ENCODE measurements around the gene BRINP3.
A peak's percentile ranks its signal among the peaks of the same experiment; 100 is the strongest.

Gene BRINP3

GRCh38 chr1:190320952-190321351 is 156.7 kb downstream of the BRINP3 start:
- peak; percentile 68 for DNase-seq

GRCh38 chr1:190312763-190313162 is 164.9 kb downstream of the BRINP3 start:
- no peak for DNase-seq

GRCh38 chr1:190303501-190303900 is 174.2 kb downstream of the BRINP3 start:
- peak; percentile 25 for DNase-seq

GRCh38 chr1:190296453-190296852 is 181.2 kb downstream of the BRINP3 start:
- no peak for DNase-seq

GRCh38 chr1:190289897-190290296 is 187.8 kb downstream of the BRINP3 start:
- no peak for DNase-seq

GRCh38 chr1:190286111-190286510 is 191.6 kb downstream of the BRINP3 start:
- DNase-seq, result no peak

GRCh38 chr1:190277107-190277506 is 200.6 kb downstream of the BRINP3 start:
- no peak for DNase-seq

- no peak for DNase-seq
Measured at GRCh38 chr1:190274721-190275120, 202.9 kb downstream of the BRINP3 start.

- no peak for DNase-seq
Measured at GRCh38 chr1:190273161-190273560, 204.5 kb downstream of the BRINP3 start.

- DNase-seq, result no peak
Measured at GRCh38 chr1:190262538-190262937, 215.1 kb downstream of the BRINP3 start.

- DNase-seq, result no peak
Measured at GRCh38 chr1:190259424-190259823, 218.2 kb downstream of the BRINP3 start.

GRCh38 chr1:190258003-190258402 is 219.7 kb downstream of the BRINP3 start:
- no peak for DNase-seq

- DNase-seq, result no peak
Measured at GRCh38 chr1:190252046-190252445, 225.6 kb downstream of the BRINP3 start.

- no peak for DNase-seq
Measured at GRCh38 chr1:190250368-190250767, 227.3 kb downstream of the BRINP3 start.

- peak; percentile 13 for DNase-seq
Measured at GRCh38 chr1:190244406-190244805, 233.3 kb downstream of the BRINP3 start.

GRCh38 chr1:190243056-190243455 is 234.6 kb downstream of the BRINP3 start:
- no peak for DNase-seq

- no peak for DNase-seq
Measured at GRCh38 chr1:190226006-190226405, 251.7 kb downstream of the BRINP3 start.

GRCh38 chr1:190212450-190212849 is 265.2 kb downstream of the BRINP3 start:
- DNase-seq, result no peak

GRCh38 chr1:190207733-190208132 is 269.9 kb downstream of the BRINP3 start:
- DNase-seq, result no peak

GRCh38 chr1:190205713-190206112 is 272.0 kb downstream of the BRINP3 start:
- DNase-seq, result no peak

GRCh38 chr1:190196020-190196419 is 281.6 kb downstream of the BRINP3 start:
- no peak for DNase-seq

GRCh38 chr1:190193508-190194115 is 284.1 kb downstream of the BRINP3 start:
- no peak for DNase-seq

- DNase-seq, result no peak
Measured at GRCh38 chr1:190192627-190193026, 285.0 kb downstream of the BRINP3 start.

- no peak for DNase-seq
Measured at GRCh38 chr1:190183588-190183987, 294.1 kb downstream of the BRINP3 start.

- no peak for DNase-seq
Measured at GRCh38 chr1:190179817-190180216, 297.8 kb downstream of the BRINP3 start.

GRCh38 chr1:190178827-190179226 is 298.8 kb downstream of the BRINP3 start:
- DNase-seq, result no peak

All from NCI-H2171 treated with DMSO at 0.1 percent for 48 hours (cell line).